Measurements from ENCODE around the gene BAD.

The BAD gene

GRCh38 chr11:64230171-64230984, 54.1 kb downstream of the BAD start, which contains the start of gene DNAJC4:
TSS of gene DNAJC4 (plus strand) at chr11:64230548. CDS start at chr11:64230855, 307 bp downstream.
- peak within 1 kb of the TSS; percentile 17 for H3K27ac ChIP-seq (ENCODE audit: low read depth, low read length, severe bottlenecking)
- peak within 1 kb of the TSS; percentile 54 for H3K4me3 ChIP-seq (ENCODE audit: extremely low read depth, insufficient read depth, low read length, poor library complexity, severe bottlenecking)
- 1% methylated on average over 60 to 61 of the region's 62 CpGs for WGBS, 2 experiments (ENCODE audit: insufficient coverage in 2 of 2)

GRCh38 chr11:64229744-64230170, 54.7 kb downstream of the BAD start:
- H3K27ac ChIP-seq (ENCODE audit: low read depth, low read length, severe bottlenecking), result peak overlapping the region; percentile 17

More at GRCh38 chr11:64230171-64230984, 54.1 kb downstream of the BAD start, which contains the start of gene DNAJC4:
- no peaks in the 10 kb centered on the region for H3K9me3 ChIP-seq (ENCODE audit: control insufficient read depth, low read length)
- peaks cover 7% of the 10 kb centered on the region for H3K4me1 ChIP-seq (ENCODE audit: control insufficient read depth, insufficient read depth, low read length, poor library complexity, severe bottlenecking)
- peaks cover 2% of the 10 kb centered on the region for H3K36me3 ChIP-seq (ENCODE audit: control insufficient read depth, insufficient read depth, low read length)

GRCh38 chr11:64229090-64229743, 55.2 kb downstream of the BAD start:
- Histone ChIP-seq H3K27ac (ENCODE audit: low read depth, low read length, severe bottlenecking) (no peak overlapping the region), H3K4me3 (ENCODE audit: extremely low read depth, insufficient read depth, low read length, poor library complexity, severe bottlenecking) (no peak overlapping the region), H3K9me3 (ENCODE audit: control insufficient read depth, low read length) (no peaks in the 10 kb centered on the region), H3K4me1 (ENCODE audit: control insufficient read depth, insufficient read depth, low read length, poor library complexity, severe bottlenecking) (peaks cover 11% of the 10 kb centered on the region), H3K36me3 (ENCODE audit: control insufficient read depth, insufficient read depth, low read length) (peaks cover 7% of the 10 kb centered on the region)
- 98% methylated on average over 9 to 10 of the region's 12 CpGs for WGBS, 2 experiments (ENCODE audit: insufficient coverage in 2 of 2)

More at GRCh38 chr11:64229744-64230170, 54.7 kb downstream of the BAD start:
- Histone ChIP-seq H3K4me1 (ENCODE audit: control insufficient read depth, insufficient read depth, low read length, poor library complexity, severe bottlenecking) (peaks cover 11% of the 10 kb centered on the region), H3K9me3 (ENCODE audit: control insufficient read depth, low read length) (no peaks in the 10 kb centered on the region), H3K36me3 (ENCODE audit: control insufficient read depth, insufficient read depth, low read length) (peaks cover 2% of the 10 kb centered on the region), H3K4me3 (ENCODE audit: extremely low read depth, insufficient read depth, low read length, poor library complexity, severe bottlenecking) (peak overlapping the region; percentile 54)
- 66 to 70% methylated on average over 13 of the region's 13 CpGs for WGBS, 2 experiments (ENCODE audit: insufficient coverage in 2 of 2)

GRCh38 chr11:64227405-64227956, 57.0 kb downstream of the BAD start:
- WGBS, 2 experiments (ENCODE audit: insufficient coverage in 2 of 2), result 88% methylated on average over 1 of the region's 3 CpGs; no CpG with 5 or more reads in 1 of the 2 experiments
- no peak overlapping the region for H3K27ac ChIP-seq (ENCODE audit: low read depth, low read length, severe bottlenecking)
- H3K9me3 ChIP-seq (ENCODE audit: control insufficient read depth, low read length), result no peaks in the 10 kb centered on the region
- H3K4me1 ChIP-seq (ENCODE audit: control insufficient read depth, insufficient read depth, low read length, poor library complexity, severe bottlenecking), result peaks cover 11% of the 10 kb centered on the region
- H3K36me3 ChIP-seq (ENCODE audit: control insufficient read depth, insufficient read depth, low read length), result peaks cover 18% of the 10 kb centered on the region
- no peak overlapping the region for H3K4me3 ChIP-seq (ENCODE audit: extremely low read depth, insufficient read depth, low read length, poor library complexity, severe bottlenecking)

GRCh38 chr11:64226507-64227051, 57.9 kb downstream of the BAD start:
- H3K4me3 ChIP-seq (ENCODE audit: extremely low read depth, insufficient read depth, low read length, poor library complexity, severe bottlenecking), result peak overlapping the region; percentile 60
- WGBS, 2 experiments (ENCODE audit: insufficient coverage in 2 of 2), result 36 to 38% methylated on average over 23 to 26 of the region's 26 CpGs
- H3K27ac ChIP-seq (ENCODE audit: low read depth, low read length, severe bottlenecking), result no peak overlapping the region
- no peaks in the 10 kb centered on the region for H3K9me3 ChIP-seq (ENCODE audit: control insufficient read depth, low read length)
- H3K36me3 ChIP-seq (ENCODE audit: control insufficient read depth, insufficient read depth, low read length), result peaks cover 18% of the 10 kb centered on the region
- peaks cover 11% of the 10 kb centered on the region for H3K4me1 ChIP-seq (ENCODE audit: control insufficient read depth, insufficient read depth, low read length, poor library complexity, severe bottlenecking)

- H3K4me1 ChIP-seq (ENCODE audit: control insufficient read depth, insufficient read depth, low read length, poor library complexity, severe bottlenecking), result peaks cover 11% of the 10 kb centered on the region
- 1% methylated on average over 46 to 47 of the region's 54 CpGs for WGBS, 2 experiments (ENCODE audit: insufficient coverage in 2 of 2)
- H3K27ac ChIP-seq (ENCODE audit: low read depth, low read length, severe bottlenecking), result peak within 1 kb of the TSS; percentile 37
- no peaks in the 10 kb centered on the region for H3K9me3 ChIP-seq (ENCODE audit: control insufficient read depth, low read length)
- H3K36me3 ChIP-seq (ENCODE audit: control insufficient read depth, insufficient read depth, low read length), result peaks cover 23% of the 10 kb centered on the region
- H3K4me3 ChIP-seq (ENCODE audit: extremely low read depth, insufficient read depth, low read length, poor library complexity, severe bottlenecking), result peak within 1 kb of the TSS; percentile 60
Observed at GRCh38 chr11:64225608-64226506, 58.6 kb downstream of the BAD start, which contains the start of the genes NUDT22 and TRPT1. TSS of gene NUDT22 (plus strand) at chr11:64226274. CDS start at chr11:64226653, 379 bp downstream. TSS of gene TRPT1 (minus strand) at chr11:64226186. CDS start at chr11:64225860, 326 bp downstream.

- Histone ChIP-seq H3K9me3 (ENCODE audit: control insufficient read depth, low read length) (no peaks in the 10 kb centered on the region), H3K36me3 (ENCODE audit: control insufficient read depth, insufficient read depth, low read length) (peaks cover 30% of the 10 kb centered on the region), H3K4me3 (ENCODE audit: extremely low read depth, insufficient read depth, low read length, poor library complexity, severe bottlenecking) (peak overlapping the region; percentile 60), H3K4me1 (ENCODE audit: control insufficient read depth, insufficient read depth, low read length, poor library complexity, severe bottlenecking) (peaks cover 11% of the 10 kb centered on the region), H3K27ac (ENCODE audit: low read depth, low read length, severe bottlenecking) (peak overlapping the region; percentile 37)
- 80 to 82% methylated on average over 17 to 19 of the region's 22 CpGs for WGBS, 2 experiments (ENCODE audit: insufficient coverage in 2 of 2)
Observed at GRCh38 chr11:64224891-64225607, 59.4 kb downstream of the BAD start.

GRCh38 chr11:64224151-64224890, 60.1 kb downstream of the BAD start:
- H3K4me3 ChIP-seq (ENCODE audit: extremely low read depth, insufficient read depth, low read length, poor library complexity, severe bottlenecking), result no peak overlapping the region
- H3K4me1 ChIP-seq (ENCODE audit: control insufficient read depth, insufficient read depth, low read length, poor library complexity, severe bottlenecking), result peaks cover 11% of the 10 kb centered on the region
- 93 to 96% methylated on average over 16 to 17 of the region's 17 CpGs for WGBS, 2 experiments (ENCODE audit: insufficient coverage in 2 of 2)
- no peak overlapping the region for H3K27ac ChIP-seq (ENCODE audit: low read depth, low read length, severe bottlenecking)
- H3K36me3 ChIP-seq (ENCODE audit: control insufficient read depth, insufficient read depth, low read length), result peaks cover 31% of the 10 kb centered on the region
- H3K9me3 ChIP-seq (ENCODE audit: control insufficient read depth, low read length), result no peaks in the 10 kb centered on the region

Data from mesodermal cell (in vitro differentiated cells).